ENCODE data around the gene BMP7.

DNA sequence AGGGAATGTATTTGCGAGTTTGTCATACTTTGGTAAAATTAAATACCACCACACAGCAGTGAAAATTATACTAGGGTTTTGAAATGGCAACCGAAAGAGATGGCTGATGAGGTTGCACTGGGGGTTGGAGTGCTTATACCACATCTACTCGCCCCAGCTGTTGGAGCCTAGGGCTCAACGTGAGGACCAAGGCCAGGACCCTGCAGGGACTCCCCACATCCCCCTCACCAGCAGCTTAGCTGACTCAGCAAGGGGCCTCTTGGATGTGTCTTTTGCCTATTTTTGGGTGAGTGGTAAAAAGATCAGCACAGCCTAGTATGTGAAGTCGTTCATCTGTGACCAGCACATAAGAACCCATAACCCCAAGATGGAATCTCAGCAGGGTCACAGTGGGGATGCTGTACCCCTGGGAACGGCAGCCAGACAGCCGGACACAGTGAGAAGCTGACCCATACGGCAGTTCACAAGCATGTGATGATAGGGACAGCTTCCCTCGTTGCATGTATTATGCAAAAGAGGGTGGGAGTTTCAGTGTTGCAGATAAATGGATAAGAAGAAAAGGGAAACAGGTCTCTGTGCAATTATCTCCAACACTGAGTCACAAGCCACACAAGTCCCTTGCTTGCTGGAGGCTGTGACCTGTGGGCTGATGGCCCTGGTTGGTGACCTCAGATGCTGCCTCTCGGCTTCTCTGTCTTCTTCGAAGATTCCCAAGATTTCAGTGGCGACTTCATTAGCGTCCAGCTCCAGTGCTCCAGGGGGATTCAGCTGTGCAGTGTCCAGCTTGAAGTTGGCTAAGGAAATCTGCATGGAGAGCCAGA, 42.2 kb upstream of the BMP7 start:
- TF ChIP-seq, protein P1, sequence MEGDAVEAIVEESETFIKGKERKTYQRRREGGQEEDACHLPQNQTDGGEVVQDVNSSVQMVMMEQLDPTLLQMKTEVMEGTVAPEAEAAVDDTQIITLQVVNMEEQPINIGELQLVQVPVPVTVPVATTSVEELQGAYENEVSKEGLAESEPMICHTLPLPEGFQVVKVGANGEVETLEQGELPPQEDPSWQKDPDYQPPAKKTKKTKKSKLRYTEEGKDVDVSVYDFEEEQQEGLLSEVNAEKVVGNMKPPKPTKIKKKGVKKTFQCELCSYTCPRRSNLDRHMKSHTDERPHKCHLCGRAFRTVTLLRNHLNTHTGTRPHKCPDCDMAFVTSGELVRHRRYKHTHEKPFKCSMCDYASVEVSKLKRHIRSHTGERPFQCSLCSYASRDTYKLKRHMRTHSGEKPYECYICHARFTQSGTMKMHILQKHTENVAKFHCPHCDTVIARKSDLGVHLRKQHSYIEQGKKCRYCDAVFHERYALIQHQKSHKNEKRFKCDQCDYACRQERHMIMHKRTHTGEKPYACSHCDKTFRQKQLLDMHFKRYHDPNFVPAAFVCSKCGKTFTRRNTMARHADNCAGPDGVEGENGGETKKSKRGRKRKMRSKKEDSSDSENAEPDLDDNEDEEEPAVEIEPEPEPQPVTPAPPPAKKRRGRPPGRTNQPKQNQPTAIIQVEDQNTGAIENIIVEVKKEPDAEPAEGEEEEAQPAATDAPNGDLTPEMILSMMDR (conservative IDR thresholded peaks at IDR 0.05; ENCODE audit: low read depth in 2 of 2), result no peak
- TF ChIP-seq, protein P2, sequence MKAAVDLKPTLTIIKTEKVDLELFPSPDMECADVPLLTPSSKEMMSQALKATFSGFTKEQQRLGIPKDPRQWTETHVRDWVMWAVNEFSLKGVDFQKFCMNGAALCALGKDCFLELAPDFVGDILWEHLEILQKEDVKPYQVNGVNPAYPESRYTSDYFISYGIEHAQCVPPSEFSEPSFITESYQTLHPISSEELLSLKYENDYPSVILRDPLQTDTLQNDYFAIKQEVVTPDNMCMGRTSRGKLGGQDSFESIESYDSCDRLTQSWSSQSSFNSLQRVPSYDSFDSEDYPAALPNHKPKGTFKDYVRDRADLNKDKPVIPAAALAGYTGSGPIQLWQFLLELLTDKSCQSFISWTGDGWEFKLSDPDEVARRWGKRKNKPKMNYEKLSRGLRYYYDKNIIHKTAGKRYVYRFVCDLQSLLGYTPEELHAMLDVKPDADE (IDR thresholded peaks at IDR 0.05), result no peak
- no peak for TF ChIP-seq POLR2AphosphoS5 (IDR thresholded peaks at IDR 0.05; ENCODE audit: low read depth)
- TF ChIP-seq CREB1 (CRISPR knock-in tag; IDR thresholded peaks at IDR 0.05; ENCODE audit: low read depth), result no peak

Measured in GM23338 (cell line).